Coronary artery (tissue), 2 donors: ENCODE measurements around the gene PTGS1.

Source experiments
- DNase-seq: peaks from one replicate; pipeline ENCODE4 v3.0.0-alpha.2; 2017; ENCODE audit warnings: low spot score
- H3K27ac ChIP-seq, 2 donors: fragments of 200-600 bp; sonication (generic); one replicate each; pipeline ENCODE4 v1.5.1; 2016 to 2019
- H3K4me3 ChIP-seq: fragments of 200-600 bp; sonication (generic); 2 replicates; pipeline ENCODE4 v1.5.1; 2016; ENCODE audit warnings: mild to moderate bottlenecking, moderate library complexity
- CTCF ChIP-seq: fragments of 200-600 bp; sonication (generic); IDR thresholded peaks from one replicate; pipeline ENCODE4 v1.5.1; 2019; ENCODE audit warnings: antibody characterized with exemption

PTGS1 gene

DNA sequence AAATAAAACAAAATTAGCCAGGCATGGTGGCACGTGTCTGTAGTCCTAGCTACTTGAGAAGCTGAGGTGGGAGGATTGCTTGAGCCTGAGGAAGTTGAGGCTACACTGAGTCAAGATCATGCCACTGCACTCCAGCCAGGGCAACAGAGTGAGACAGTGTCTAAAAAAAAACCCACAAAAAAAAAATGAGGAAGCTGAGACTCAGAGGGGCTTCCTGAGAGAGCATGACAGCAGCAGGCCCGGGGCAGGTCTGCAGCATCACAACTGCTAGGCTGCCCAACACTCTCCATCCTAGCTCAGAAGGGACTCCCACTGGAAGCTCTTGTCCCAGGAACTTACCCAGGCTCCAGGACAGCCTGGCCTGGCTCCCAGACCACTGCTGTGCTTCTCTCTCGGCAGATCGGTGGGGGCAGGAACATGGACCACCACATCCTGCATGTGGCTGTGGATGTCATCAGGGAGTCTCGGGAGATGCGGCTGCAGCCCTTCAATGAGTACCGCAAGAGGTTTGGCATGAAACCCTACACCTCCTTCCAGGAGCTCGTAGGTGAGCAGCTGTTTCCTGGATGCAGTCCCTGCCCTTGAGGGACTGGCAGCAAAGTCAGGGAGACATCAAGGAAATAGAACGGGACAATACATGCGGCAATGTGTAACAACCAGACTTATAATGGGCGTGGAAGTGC lies 19.1 kb downstream of the PTGS1 start:
- no peak overlapping the region for H3K4me3 ChIP-seq
- no peak overlapping the region for H3K27ac ChIP-seq
- peak; percentile 49 for DNase-seq
- no peak for TF ChIP-seq CTCF

DNA sequence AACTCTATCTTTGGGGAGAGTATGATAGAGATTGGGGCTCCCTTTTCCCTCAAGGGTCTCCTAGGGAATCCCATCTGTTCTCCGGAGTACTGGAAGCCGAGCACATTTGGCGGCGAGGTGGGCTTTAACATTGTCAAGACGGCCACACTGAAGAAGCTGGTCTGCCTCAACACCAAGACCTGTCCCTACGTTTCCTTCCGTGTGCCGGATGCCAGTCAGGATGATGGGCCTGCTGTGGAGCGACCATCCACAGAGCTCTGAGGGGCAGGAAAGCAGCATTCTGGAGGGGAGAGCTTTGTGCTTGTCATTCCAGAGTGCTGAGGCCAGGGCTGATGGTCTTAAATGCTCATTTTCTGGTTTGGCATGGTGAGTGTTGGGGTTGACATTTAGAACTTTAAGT lies 21.5 kb downstream of the PTGS1 start:
- DNase-seq = peak; percentile 55
- no peak for TF ChIP-seq CTCF
- H3K4me3 ChIP-seq = no peak overlapping the region
- no peak overlapping the region for H3K27ac ChIP-seq

DNA sequence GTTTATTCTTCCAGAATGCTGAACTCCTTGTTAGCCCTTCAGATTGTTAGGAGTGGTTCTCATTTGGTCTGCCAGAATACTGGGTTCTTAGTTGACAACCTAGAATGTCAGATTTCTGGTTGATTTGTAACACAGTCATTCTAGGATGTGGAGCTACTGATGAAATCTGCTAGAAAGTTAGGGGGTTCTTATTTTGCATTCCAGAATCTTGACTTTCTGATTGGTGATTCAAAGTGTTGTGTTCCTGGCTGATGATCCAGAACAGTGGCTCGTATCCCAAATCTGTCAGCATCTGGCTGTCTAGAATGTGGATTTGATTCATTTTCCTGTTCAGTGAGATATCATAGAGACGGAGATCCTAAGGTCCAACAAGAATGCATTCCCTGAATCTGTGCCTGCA lies 21.9 kb downstream of the PTGS1 start:
- Histone ChIP-seq H3K27ac (peak overlapping the region in 1 of 2 donors; percentile 55), H3K4me3 (no peak overlapping the region)
- DNase-seq = peak; percentile 46
- no peak for TF ChIP-seq CTCF

- Histone ChIP-seq H3K4me3 (no peak overlapping the region), H3K27ac (peak overlapping the region in 1 of 2 donors; percentile 55)
- no peak for DNase-seq
- no peak for TF ChIP-seq CTCF
Measured at GRCh38 chr9:122393284-122393983, 22.6 kb downstream of the PTGS1 start.

DNA sequence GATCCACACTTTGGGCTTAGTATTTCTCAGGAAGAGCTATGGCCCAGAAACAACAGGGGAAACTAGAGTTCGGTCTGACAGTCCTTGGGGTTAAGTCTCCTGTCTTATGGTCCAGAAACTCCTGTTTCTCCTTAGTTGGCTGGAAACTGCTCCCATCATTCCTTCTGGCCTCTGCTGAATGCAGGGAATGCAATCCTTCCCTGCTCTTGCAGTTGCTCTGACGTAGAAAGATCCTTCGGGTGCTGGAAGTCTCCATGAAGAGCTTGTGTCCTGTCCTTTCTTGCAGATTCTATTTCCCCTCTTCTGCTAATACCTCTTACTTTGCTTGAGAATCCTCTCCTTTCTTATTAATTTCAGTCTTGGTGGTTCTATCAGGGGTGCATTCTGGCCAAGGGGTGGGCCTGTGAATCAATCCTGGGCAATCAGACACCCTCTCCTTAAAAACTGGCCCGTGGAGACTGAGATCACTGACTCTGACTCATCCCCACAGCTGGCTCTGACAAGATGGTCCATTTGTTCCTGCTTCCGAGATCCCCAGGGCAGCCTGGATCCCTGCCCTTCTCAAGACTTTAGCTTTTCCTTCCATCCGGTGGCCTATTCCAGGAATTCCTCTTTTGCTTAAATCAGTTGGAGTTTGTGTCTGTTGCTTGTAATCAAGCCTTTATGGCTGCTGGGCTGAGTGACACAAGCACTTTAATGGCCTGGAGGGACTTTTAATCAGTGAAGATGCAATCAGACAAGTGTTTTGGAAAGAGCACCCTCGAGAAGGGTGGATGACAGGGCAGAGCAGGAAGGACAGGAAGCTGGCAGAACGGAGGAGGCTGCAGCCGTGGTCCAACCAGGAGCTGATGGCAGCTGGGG lies 23.7 kb downstream of the PTGS1 start:
- Histone ChIP-seq H3K27ac (peak overlapping the region; percentile 20 to 55), H3K4me3 (no peak overlapping the region)
- DNase-seq = no peak
- TF ChIP-seq CTCF = no peak

DNA sequence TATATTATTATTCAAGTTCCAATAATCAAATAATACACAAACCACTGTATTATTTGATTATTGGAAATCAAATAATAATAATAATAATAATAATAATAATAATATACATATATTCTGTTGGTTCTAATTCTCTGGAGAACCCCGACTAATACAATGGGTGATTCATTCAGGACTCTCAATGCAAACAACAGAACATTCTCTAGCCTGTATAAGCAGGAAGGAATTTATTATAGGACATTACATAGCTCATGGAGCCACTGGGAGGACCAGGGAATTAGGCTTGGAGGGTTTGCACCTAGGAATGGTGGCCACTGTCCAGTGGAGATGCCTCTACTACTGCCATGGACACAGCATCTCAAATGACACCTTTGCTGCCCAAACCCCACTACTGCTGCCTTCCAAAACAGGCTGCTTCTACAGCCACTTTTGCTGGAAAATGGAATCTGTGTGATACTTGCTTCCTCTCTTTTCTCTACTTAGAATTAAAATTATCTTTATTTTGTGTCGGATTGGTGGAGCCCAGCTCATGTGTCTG lies 25.9 kb downstream of the PTGS1 start:
- H3K27ac ChIP-seq = no peak overlapping the region
- no peak for TF ChIP-seq CTCF
- no peak for DNase-seq
- no peak overlapping the region for H3K4me3 ChIP-seq
